HFFc6 (cell line): ENCODE results near the gene MCC. TPM values are rescaled to one million over a fixed set of nuclear protein-coding genes. Genes with fewer than 3 reads are reported as not detected.

Source experiments
- DNase-seq: peaks from one replicate; pipeline ENCODE4 v3.0.0-alpha.2; 2018
- H3K27ac Mint-ChIP-seq: 2 replicates; pipeline ENCODE4 v1.8.0; 2020; ENCODE audit warnings: mild to moderate bottlenecking, mixed read lengths
- H3K27me3 Mint-ChIP-seq: 2 replicates; pipeline ENCODE4 v1.8.0; 2021; ENCODE audit warnings: mild to moderate bottlenecking, moderate library complexity, mixed read lengths; ENCODE audit not compliant: insufficient read depth
- H3K36me3 Mint-ChIP-seq: 2 replicates; pipeline ENCODE4 v1.8.0; 2021; ENCODE audit warnings: low read depth, mixed read lengths
- H3K4me1 Mint-ChIP-seq: 2 replicates; pipeline ENCODE4 v1.8.0; 2020; ENCODE audit warnings: low read depth, mixed read lengths
- H3K4me3 Mint-ChIP-seq: 2 replicates; pipeline ENCODE4 v1.8.0; 2020; ENCODE audit warnings: mild to moderate bottlenecking, moderate library complexity, mixed read lengths
- H3K9me3 Mint-ChIP-seq: 2 replicates; pipeline ENCODE4 v1.8.0; 2020; ENCODE audit warnings: mild to moderate bottlenecking, mixed read lengths
- CTCF ChIP-seq: fragments of 200-600 bp; sonication (generic); IDR thresholded peaks from 2 replicates; pipeline ENCODE4 v1.5.0; 2021; ENCODE audit warnings: antibody characterized with exemption, mild to moderate bottlenecking
- total RNA-seq, 6 experiments: library from RNA; stranded (reverse); fragmentation: NEBNext Ultra II Directional; extraction: Animal tissue kit (Norgen Biotek cat#: 25700); gene quantifications; 2 replicates in 1 of 6; 3 replicates in 5 of 6; pipeline ENCODE4 v1.2.3, GENCODE V29; 2021

Gene MCC
- total RNA-seq, 6 experiments from 2014 or later = 2.5 to 4.9 (median 3.0) TPM

GRCh38 chr5:113038136-113038535 is 450.1 kb downstream of the MCC start:
- H3K27ac Mint-ChIP-seq = no peak overlapping the region
- peaks cover 42% of the 10 kb centered on the region for H3K4me1 Mint-ChIP-seq
- no peaks in the 10 kb centered on the region for H3K9me3 Mint-ChIP-seq
- peaks cover 6% of the 10 kb centered on the region for H3K27me3 Mint-ChIP-seq
- no peak for TF ChIP-seq CTCF
- H3K4me3 Mint-ChIP-seq = no peak overlapping the region
- no peaks in the 10 kb centered on the region for H3K36me3 Mint-ChIP-seq
- DNase-seq = no peak

- DNase-seq = no peak
These were observed 451.4 kb downstream of the MCC start for GRCh38 chr5:113036826-113037225.

GRCh38 chr5:113036321-113036720 is 451.9 kb downstream of the MCC start:
- peaks cover 44% of the 10 kb centered on the region for H3K4me1 Mint-ChIP-seq
- H3K36me3 Mint-ChIP-seq = no peaks in the 10 kb centered on the region
- no peak for TF ChIP-seq CTCF
- H3K27me3 Mint-ChIP-seq = peaks cover 6% of the 10 kb centered on the region
- H3K4me3 Mint-ChIP-seq = no peak overlapping the region
- no peaks in the 10 kb centered on the region for H3K9me3 Mint-ChIP-seq
- H3K27ac Mint-ChIP-seq = no peak overlapping the region
- no peak for DNase-seq

More at GRCh38 chr5:113036826-113037225, 451.4 kb downstream of the MCC start:
- H3K4me1 Mint-ChIP-seq = peaks cover 44% of the 10 kb centered on the region
- H3K9me3 Mint-ChIP-seq = no peaks in the 10 kb centered on the region
- no peak for TF ChIP-seq CTCF
- H3K27me3 Mint-ChIP-seq = peaks cover 6% of the 10 kb centered on the region
- H3K27ac Mint-ChIP-seq = no peak overlapping the region
- no peaks in the 10 kb centered on the region for H3K36me3 Mint-ChIP-seq
- H3K4me3 Mint-ChIP-seq = no peak overlapping the region

GRCh38 chr5:113035096-113035495 is 453.2 kb downstream of the MCC start:
- peaks cover 54% of the 10 kb centered on the region for H3K4me1 Mint-ChIP-seq
- no peak for DNase-seq
- H3K36me3 Mint-ChIP-seq = peaks cover 8% of the 10 kb centered on the region; the same call in 1 of the 2 replicates
- TF ChIP-seq CTCF = no peak
- H3K27me3 Mint-ChIP-seq = peaks cover 1% of the 10 kb centered on the region; the same call in 1 of the 2 replicates
- H3K4me3 Mint-ChIP-seq = no peak overlapping the region; the same call in 1 of the 2 replicates
- peak overlapping the region; percentile 70 for H3K27ac Mint-ChIP-seq
- H3K9me3 Mint-ChIP-seq = no peaks in the 10 kb centered on the region

- Mint-ChIP-seq H3K36me3 (peaks cover 14% of the 10 kb centered on the region; the same call in 1 of the 2 replicates), H3K4me1 (peaks cover 63% of the 10 kb centered on the region), H3K9me3 (no peaks in the 10 kb centered on the region), H3K27me3 (peaks cover 4% of the 10 kb centered on the region; the same call in 1 of the 2 replicates), H3K4me3 (peak overlapping the region; percentile 48; the same call in 1 of the 2 replicates), H3K27ac (peak overlapping the region; percentile 70)
- peak; percentile 92 for DNase-seq
- peak; percentile 14; the same call in 1 of the 2 replicates for TF ChIP-seq CTCF
These were observed 454.0 kb downstream of the MCC start for GRCh38 chr5:113034182-113034773.
